ENCODE data around the gene BRPF1.

BRPF1 gene

GRCh38 chr3:9750556-9751411 is 19.2 kb downstream of the BRPF1 start:
- H3K27ac ChIP-seq (ENCODE audit: low read length), result peak overlapping the region; percentile 83; the same call in 1 of the 2 replicates
- peaks cover 18% of the 10 kb centered on the region for H3F3A ChIP-seq (ENCODE audit: insufficient read depth, low read length)
- no peak for DNase-seq
- H3K79me2 ChIP-seq (ENCODE audit: low read length), result peaks cover 20% of the 10 kb centered on the region
- no peaks in the 10 kb centered on the region for H3K9me3 ChIP-seq (replicated peaks; ENCODE audit: insufficient read depth, low read length)
- TF ChIP-seq EZH2 (optimal IDR thresholded peaks at IDR 0.05; ENCODE audit: low read depth, low read length), result no peak
- no peak for TF ChIP-seq CTCF (IDR thresholded peaks at IDR 0.05; ENCODE audit: low read length)
- peaks cover 6% of the 10 kb centered on the region for H3K4me1 ChIP-seq (ENCODE audit: low read length)
- H3K9ac ChIP-seq (ENCODE audit: low read length), result peak overlapping the region; percentile 77
- peak overlapping the region; percentile 96 for H3K4me3 ChIP-seq (ENCODE audit: low read length)
- no peaks in the 10 kb centered on the region for H3K9me2 ChIP-seq (replicated peaks; ENCODE audit: insufficient read depth, low read length)
- H4K20me1 ChIP-seq (ENCODE audit: insufficient read depth, low read length), result no peaks in the 10 kb centered on the region
- H3K27me3 ChIP-seq (replicated peaks; ENCODE audit: insufficient read depth, low read length), result no peaks in the 10 kb centered on the region
- peak overlapping the region; percentile 99 for H3K4me2 ChIP-seq (ENCODE audit: low read depth, low read length)
- peak overlapping the region; percentile 99 for H2AFZ ChIP-seq (ENCODE audit: low read length)
- peaks cover 3% of the 10 kb centered on the region for H3K36me3 ChIP-seq (replicated peaks; ENCODE audit: insufficient read depth, low read length)

- no peak for DNase-seq
- Histone ChIP-seq H3K36me3 (replicated peaks; ENCODE audit: insufficient read depth, low read length) (0 out of 2 replicates have a peak, but pooled peaks cover 3% of the 10 kb centered on the region), H3K4me2 (ENCODE audit: low read depth, low read length) (no peak overlapping the region), H2AFZ (ENCODE audit: low read length) (no peak overlapping the region), H3K27me3 (replicated peaks; ENCODE audit: insufficient read depth, low read length) (no peaks in the 10 kb centered on the region), H3F3A (ENCODE audit: insufficient read depth, low read length) (no peaks in the 10 kb centered on the region; the same call in 1 of the 2 replicates), H3K4me1 (ENCODE audit: low read length) (peaks cover 6% of the 10 kb centered on the region), H3K4me3 (ENCODE audit: low read length) (no peak overlapping the region), H3K79me2 (ENCODE audit: low read length) (peaks cover 20% of the 10 kb centered on the region), H3K9me3 (replicated peaks; ENCODE audit: insufficient read depth, low read length) (no peaks in the 10 kb centered on the region), H3K9ac (ENCODE audit: low read length) (no peak overlapping the region), H3K27ac (ENCODE audit: low read length) (no peak overlapping the region), H4K20me1 (ENCODE audit: insufficient read depth, low read length) (no peaks in the 10 kb centered on the region), H3K9me2 (replicated peaks; ENCODE audit: insufficient read depth, low read length) (no peaks in the 10 kb centered on the region)
- TF ChIP-seq CTCF (IDR thresholded peaks at IDR 0.05; ENCODE audit: low read length) (no peak), EZH2phosphoT487 (IDR thresholded peaks at IDR 0.05; ENCODE audit: low read length) (no peak), EZH2 (optimal IDR thresholded peaks at IDR 0.05; ENCODE audit: low read depth, low read length) (no peak)
Observed at GRCh38 chr3:9754678-9755077, 23.1 kb downstream of the BRPF1 start.

- Histone ChIP-seq H3K4me1 (ENCODE audit: low read length) (no peaks in the 10 kb centered on the region), H3K27me3 (replicated peaks; ENCODE audit: insufficient read depth, low read length) (no peaks in the 10 kb centered on the region), H3F3A (ENCODE audit: insufficient read depth, low read length) (no peaks in the 10 kb centered on the region), H3K9me3 (replicated peaks; ENCODE audit: insufficient read depth, low read length) (no peaks in the 10 kb centered on the region), H3K79me2 (ENCODE audit: low read length) (no peaks in the 10 kb centered on the region), H2AFZ (ENCODE audit: low read length) (no peak overlapping the region), H3K9me2 (replicated peaks; ENCODE audit: insufficient read depth, low read length) (no peaks in the 10 kb centered on the region), H3K36me3 (replicated peaks; ENCODE audit: insufficient read depth, low read length) (no peaks in the 10 kb centered on the region), H3K4me2 (ENCODE audit: low read depth, low read length) (no peak overlapping the region), H3K27ac (ENCODE audit: low read length) (no peak overlapping the region), H4K20me1 (ENCODE audit: insufficient read depth, low read length) (no peaks in the 10 kb centered on the region), H3K4me3 (ENCODE audit: low read length) (no peak overlapping the region), H3K9ac (ENCODE audit: low read length) (no peak overlapping the region)
- TF ChIP-seq CTCF (IDR thresholded peaks at IDR 0.05; ENCODE audit: low read length) (no peak), EZH2phosphoT487 (IDR thresholded peaks at IDR 0.05; ENCODE audit: low read length) (no peak), EZH2 (optimal IDR thresholded peaks at IDR 0.05; ENCODE audit: low read depth, low read length) (no peak)
- no peak for DNase-seq
Observed at GRCh38 chr3:9757427-9757826, 25.9 kb downstream of the BRPF1 start.
